Cerebellar cortex (tissue), 1 donor: Measurements from ENCODE around the gene JPT2.

Source experiments
- DNase-seq: peaks from one replicate; pipeline ENCODE4 v3.0.0-alpha.2; 2015; ENCODE audit warnings: low spot score

The JPT2 gene

GRCh38 chr16:1734816-1735215 lies 56.7 kb downstream of the JPT2 start:
- DNase-seq = no peak

GRCh38 chr16:1740234-1740633 lies 62.2 kb downstream of the JPT2 start:
- DNase-seq = no peak

GRCh38 chr16:1740781-1741490 lies 62.9 kb downstream of the JPT2 start:
- no peak for DNase-seq

DNA sequence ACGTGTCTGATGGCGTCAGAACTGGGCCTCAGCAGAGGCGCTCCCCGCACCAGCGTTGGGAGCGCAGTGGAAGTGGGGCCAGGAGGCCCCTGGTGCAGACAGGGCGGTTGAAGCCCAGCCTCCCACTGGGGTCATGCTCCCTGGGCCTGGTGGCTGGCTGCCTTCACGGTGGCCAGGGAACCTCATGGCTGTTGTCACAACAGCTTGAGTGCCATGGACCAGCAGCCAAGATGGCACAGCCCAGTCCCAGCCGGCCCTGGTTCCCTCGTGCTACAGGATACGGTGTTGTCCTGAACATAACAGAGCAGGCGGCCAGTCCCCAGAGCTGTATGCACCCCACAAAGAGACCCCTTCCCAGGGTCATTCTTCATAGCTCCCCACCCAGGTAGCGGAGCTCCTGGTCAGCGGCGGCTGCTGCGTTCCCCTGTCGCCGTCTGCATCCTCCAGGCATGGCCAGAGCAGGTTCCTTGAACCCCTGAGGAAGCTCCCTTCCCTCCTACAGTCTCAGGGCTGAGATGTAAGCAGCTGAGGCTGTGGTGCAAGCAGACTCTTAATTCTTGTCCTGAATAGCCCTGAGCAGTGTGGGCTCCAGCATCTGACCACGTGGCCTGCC lies 63.6 kb downstream of the JPT2 start:
- peak; percentile 7 for DNase-seq

- DNase-seq = peak; percentile 16
Observed at GRCh38 chr16:1743376-1744337, 65.6 kb downstream of the JPT2 start.

GRCh38 chr16:1744338-1744840 lies 66.3 kb downstream of the JPT2 start:
- peak; percentile 31 for DNase-seq

DNA sequence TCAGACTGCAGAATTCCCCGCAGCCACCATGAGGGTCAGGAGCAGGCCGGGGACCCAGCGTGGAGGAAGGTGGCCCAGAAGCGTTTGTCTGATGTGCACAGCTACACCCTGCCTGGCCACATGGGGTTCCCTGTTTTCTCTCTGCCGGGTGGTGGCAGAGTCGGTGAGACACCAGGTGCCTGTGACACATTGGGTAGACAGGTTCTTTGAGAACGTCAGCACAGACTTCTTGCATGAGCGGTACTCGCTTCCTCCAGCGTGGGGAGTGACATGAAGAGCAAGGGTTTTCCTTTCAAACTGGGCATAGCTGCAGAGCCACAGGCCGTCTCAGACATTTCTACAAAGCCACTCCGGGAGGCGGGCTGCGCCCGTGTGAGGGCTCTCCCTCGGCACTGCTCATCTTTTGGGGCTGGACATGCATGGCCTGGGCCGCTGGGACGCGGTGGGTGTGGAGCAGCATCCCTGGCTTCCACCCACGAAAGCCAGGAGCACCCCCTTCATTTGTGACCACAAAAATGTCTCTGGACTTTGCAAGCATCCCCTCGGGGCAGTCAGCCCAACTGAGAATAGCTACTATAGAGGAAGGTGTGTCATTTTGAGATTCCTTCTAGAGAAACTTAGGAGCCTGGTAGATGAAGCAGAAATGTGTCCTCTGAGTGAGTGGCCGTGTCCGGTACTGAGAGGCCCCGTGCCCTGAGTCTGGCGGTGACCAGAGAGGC lies 67.3 kb downstream of the JPT2 start:
- peak; percentile 41 for DNase-seq

- DNase-seq = peak; percentile 0
Observed at GRCh38 chr16:1745900-1746692, 68.0 kb downstream of the JPT2 start.

GRCh38 chr16:1746693-1747195 lies 68.7 kb downstream of the JPT2 start:
- DNase-seq = peak; percentile 28

- DNase-seq = no peak
Observed at GRCh38 chr16:1747934-1748333, 69.9 kb downstream of the JPT2 start.

GRCh38 chr16:1749152-1750117 lies 71.4 kb downstream of the JPT2 start:
- DNase-seq = peak; percentile 73
